IMR-90 (cell line): ENCODE results near the gene PIGP. TPM values are rescaled to one million over a fixed set of nuclear protein-coding genes. Genes with fewer than 3 reads are reported as not detected.
"Not testable (repeated sequence)": the region's sequence is repeated elsewhere in the genome, so short reads cannot be mapped to it uniquely, and the experiment has no call there.

Experiments used
- ATAC-seq: fragments of 200-7000 bp; cut with Tn5 transposase; 2 replicates; pipeline ENCODE4 v1.9.1; 2020; ENCODE audit warnings: low read depth, mild to moderate bottlenecking, moderate library complexity
- BruUV-seq: library from RNA; stranded (reverse); fragments of 400-500 nt; replicated peaks from 2 replicates; lab custom pipeline; 2021; lab: Mats Ljungman, UMichigan
- CTCF ChIA-PET: fragments of 300-600 bp; formaldehyde crosslinking; extraction: SDS; loops from one replicate; lab custom pipeline; 2021; ENCODE audit warnings: antibody characterized with exemption; lab: Yijun Ruan, JAX
- POLR2A ChIA-PET: fragments of 300-600 bp; sonication (Branson Sonifier 250); formaldehyde crosslinking; loops from one replicate; lab custom pipeline; 2022; ENCODE audit warnings: antibody characterized with exemption; ENCODE audit not compliant: unreplicated experiment; lab: Charles Lee
- DNase-seq: peaks from one replicate; pipeline ENCODE4 v3.0.0; 2013
- H2AFZ ChIP-seq: replicated peaks from 2 replicates; pipeline ENCODE3; 2013; ENCODE audit warnings: low read length, mild to moderate bottlenecking; ENCODE audit not compliant: poor library complexity
- H2AK5ac ChIP-seq: 2 replicates; pipeline ENCODE4 v1.6.1; 2013; ENCODE audit warnings: low read depth, low read length, inconsistent platforms
- H2AK9ac ChIP-seq: replicated peaks from 2 replicates; pipeline ENCODE3; 2013; ENCODE audit warnings: mild to moderate bottlenecking, low read depth, low read length, moderate library complexity; ENCODE audit not compliant: poor library complexity
- H2BK120ac ChIP-seq: 2 replicates; pipeline ENCODE4 v1.6.1; 2013; ENCODE audit warnings: low read depth, low read length, inconsistent platforms
- H2BK15ac ChIP-seq: 3 replicates; pipeline ENCODE4 v1.6.1; 2013; ENCODE audit warnings: low read depth, low read length, inconsistent platforms
- H2BK20ac ChIP-seq: 2 replicates; pipeline ENCODE4 v1.6.1; 2013; ENCODE audit warnings: low read depth, mild to moderate bottlenecking, inconsistent platforms, low read length, moderate library complexity
- H2BK5ac ChIP-seq: 2 replicates; pipeline ENCODE4 v1.6.1; 2013; ENCODE audit warnings: mild to moderate bottlenecking, low read depth, low read length, inconsistent platforms; ENCODE audit not compliant: poor library complexity, severe bottlenecking
- H3K14ac ChIP-seq: replicated peaks from 2 replicates; pipeline ENCODE4 v1.6.1; 2013; ENCODE audit warnings: low read depth, low read length, inconsistent platforms
- H3K18ac ChIP-seq: 2 replicates; pipeline ENCODE4 v1.6.1; 2013; ENCODE audit warnings: low read depth, low read length, control low read depth
- H3K23ac ChIP-seq: 2 replicates; pipeline ENCODE4 v1.6.1; 2013; ENCODE audit warnings: low read depth, low read length, inconsistent platforms
- H3K27ac ChIP-seq: 2 replicates; pipeline ENCODE4 v1.5.1; 2013; ENCODE audit warnings: mild to moderate bottlenecking, control low read depth, low read length; ENCODE audit not compliant: insufficient read depth
- H3K27me3 ChIP-seq: 2 replicates; pipeline ENCODE4 v1.6.1; 2013; ENCODE audit warnings: low read length; ENCODE audit not compliant: control insufficient read depth, insufficient read depth
- H3K36me3 ChIP-seq: 2 replicates; pipeline ENCODE4 v1.6.1; 2013; ENCODE audit warnings: low read length, mixed read lengths; ENCODE audit not compliant: control insufficient read depth, insufficient read depth
- H3K4ac ChIP-seq: 2 replicates; pipeline ENCODE4 v1.6.1; 2013; ENCODE audit warnings: low read depth, low read length, inconsistent platforms
- H3K4me1 ChIP-seq: 2 replicates; pipeline ENCODE4 v1.6.1; 2013; ENCODE audit warnings: low read length, mixed read lengths; ENCODE audit not compliant: control insufficient read depth, insufficient read depth
- H3K4me2 ChIP-seq: 2 replicates; pipeline ENCODE4 v1.6.1; 2013; ENCODE audit warnings: low read depth, mild to moderate bottlenecking, control low read depth, low read length, moderate library complexity
- H3K4me3 ChIP-seq: 2 replicates; pipeline ENCODE4 v1.5.1; 2013; ENCODE audit warnings: low read depth, mild to moderate bottlenecking, control low read depth, low read length, moderate library complexity; ENCODE audit not compliant: insufficient read depth
- H3K56ac ChIP-seq: 2 replicates; pipeline ENCODE4 v1.6.1; 2013; ENCODE audit warnings: low read length, inconsistent platforms; ENCODE audit not compliant: insufficient read depth; ENCODE audit errors: extremely low read depth
- H3K79me1 ChIP-seq, 2 experiments: 2 replicates each; pipeline ENCODE4 v1.6.1; 2013; ENCODE audit warnings: low read length in 2 of 2, inconsistent platforms in 1 of 2, low read depth in 1 of 2
- H3K9ac ChIP-seq: 2 replicates; pipeline ENCODE4 v1.6.1; 2013; ENCODE audit warnings: low read depth, low read length, control low read depth
- H3K9me1 ChIP-seq: 2 replicates; pipeline ENCODE4 v1.6.1; 2013; ENCODE audit warnings: low read length, inconsistent platforms; ENCODE audit not compliant: insufficient read depth
- H3K9me3 ChIP-seq: 2 replicates; pipeline ENCODE4 v1.6.1; 2013; ENCODE audit warnings: low read length; ENCODE audit not compliant: control insufficient read depth, insufficient read depth
- H4K20me1 ChIP-seq: 2 replicates; pipeline ENCODE4 v1.6.1; 2013; ENCODE audit warnings: low read length, inconsistent platforms; ENCODE audit not compliant: insufficient read depth
- H4K5ac ChIP-seq: 2 replicates; pipeline ENCODE4 v1.6.1; 2013; ENCODE audit warnings: mild to moderate bottlenecking, low read depth, low read length, control low read depth
- H4K8ac ChIP-seq, 2 experiments: 2 replicates each; pipeline ENCODE4 v1.6.1; 2013; ENCODE audit warnings: low read depth in 2 of 2, low read length in 2 of 2, control low read depth in 1 of 2, inconsistent platforms in 1 of 2
- H4K91ac ChIP-seq: 2 replicates; pipeline ENCODE4 v1.6.1; 2013; ENCODE audit warnings: low read depth, low read length, inconsistent platforms; ENCODE audit not compliant: insufficient read depth
- CEBPB ChIP-seq: IDR thresholded peaks from 2 replicates; pipeline ENCODE4 v1.6.1; 2012; ENCODE audit warnings: low read depth, low read length, improper control_type of control experiment
- CHD1 ChIP-seq: IDR thresholded peaks from 2 replicates; pipeline ENCODE4 v1.6.1; 2012; ENCODE audit warnings: low read depth, low read length, improper control_type of control experiment
- NFE2L2 ChIP-seq: fragments of 150-350 bp; IDR thresholded peaks from 2 replicates; pipeline ENCODE4 v1.6.1; 2016; ENCODE audit warnings: low read depth, mild to moderate bottlenecking, low read length
- RAD21 ChIP-seq: IDR thresholded peaks from 2 replicates; pipeline ENCODE4 v1.6.1; 2012; ENCODE audit warnings: low read length, improper control_type of control experiment
- RCOR1 ChIP-seq: IDR thresholded peaks from 2 replicates; pipeline ENCODE4 v1.6.1; 2012; ENCODE audit warnings: mild to moderate bottlenecking, low read length, improper control_type of control experiment; ENCODE audit not compliant: insufficient replicate concordance
- SMC3 ChIP-seq: fragments of 150-350 bp; IDR thresholded peaks from 2 replicates; pipeline ENCODE4 v1.6.1; 2016; ENCODE audit warnings: low read depth, mild to moderate bottlenecking, antibody characterized with exemption, low read length, moderate library complexity
- USF2 ChIP-seq: fragments of 150-350 bp; IDR thresholded peaks from 2 replicates; pipeline ENCODE4 v1.6.1; 2017; ENCODE audit warnings: mild to moderate bottlenecking, antibody characterized with exemption, low read length, low read depth
- WGBS, 2 experiments: methylation state at CpG; one replicate each; pipeline versions ENCODE4 v1.1.5 to v1.1.7; 2013; ENCODE audit warnings: missing lambda C conversion rate in 2 of 2; ENCODE audit not compliant: insufficient read length in 1 of 2; ENCODE audit errors: extremely low coverage in 2 of 2; 5-methylcytosine and 5-hydroxymethylcytosine counted together
- dilution Hi-C: fragments of 300-500 bp; cut with HindIII; formaldehyde crosslinking; loops from one replicate; pipeline ENCODE4 v1.14.3; 2018; ENCODE audit warnings: low sequenced_read_pairs; ENCODE audit not compliant: unreplicated experiment
- in situ Hi-C: fragments of 300-500 bp; cut with MboI; formaldehyde crosslinking; loops from 3 replicates; pipeline ENCODE4 v1.14.3; 2019; ENCODE audit warnings: low sequenced_read_pairs, inconsistent platforms, mixed read lengths
- intact Hi-C: fragments of 100-400 bp; cut with micrococcal nuclease; formaldehyde crosslinking; loops from 2 replicates; pipeline ENCODE4 v1.10.0; 2022
- polyA plus RNA-seq, 3 experiments: library from polyadenylated mRNA; depleted of rRNA; stranded (reverse); fragments of >200 nt; gene quantifications; 2 replicates each; pipeline ENCODE4 v1.2.3, GENCODE V29; 2012; ENCODE audit warnings: low replicate concordance in 1 of 3
- total RNA-seq: library from RNA; depleted of rRNA; stranded (reverse); fragments of >200 nt; gene quantifications from 2 replicates; pipeline ENCODE4 v1.2.3, GENCODE V29; 2012

The PIGP gene
- total and polyA plus RNA-seq, 2 of the 4 experiments (the other 2 are of a cell fraction), result 4.1 to 15.4 TPM

- Histone ChIP-seq H3K27me3 (no peaks in the 10 kb centered on the region), H3K79me1 (peaks cover 0 to 4% of the 10 kb centered on the region in 2 experiments; a peak in 1 of 4 replicates), H3K18ac (no peak overlapping the region), H2BK120ac (no peak overlapping the region), H4K8ac (no peak overlapping the region), H2BK15ac (no peak overlapping the region), H3K9me3 (no peaks in the 10 kb centered on the region), H4K5ac (no peak overlapping the region), H2BK20ac (no peak overlapping the region), H4K20me1 (peaks cover 4% of the 10 kb centered on the region; the same call in 1 of the 2 replicates), H4K91ac (no peak overlapping the region), H3K36me3 (no peaks in the 10 kb centered on the region), H2AK9ac (no peak overlapping the region), H3K4me1 (peaks cover 5% of the 10 kb centered on the region), H3K56ac (no peak overlapping the region), H3K27ac (no peak overlapping the region), H3K23ac (no peak overlapping the region), H2BK5ac (no peak overlapping the region), H3K9ac (no peak overlapping the region), H3K4me3 (no peak overlapping the region), H3K4ac (no peak overlapping the region), H3K9me1 (peaks cover 4% of the 10 kb centered on the region), H2AFZ (no peak overlapping the region), H3K4me2 (no peak overlapping the region), H2AK5ac (no peak overlapping the region), H3K14ac (no peak overlapping the region)
- intact Hi-C loops, result no loop called here
- CTCF ChIA-PET, result no interaction called here
- WGBS, 2 experiments, result 33% methylated on average over 1 of the region's 2 CpGs; no CpG with 5 or more reads in 1 of the 2 experiments
- TF ChIP-seq CHD1, result no peak
- no peak for TF ChIP-seq CEBPB
- TF ChIP-seq RCOR1, result no peak
- TF ChIP-seq NFE2L2, result no peak
- TF ChIP-seq USF2, result no peak
- TF ChIP-seq RAD21, result no peak
- no peak for TF ChIP-seq SMC3
- no TSS peak for BruUV-seq
- DNase-seq, result no peak
- dilution Hi-C loops, result no loop called here
- POLR2A ChIA-PET, result no interaction called here
- ATAC-seq, result no peak
- in situ Hi-C loops, result no loop called here
Observed at GRCh38 chr21:37055271-37055855, 17.5 kb downstream of the PIGP start.

GRCh38 chr21:37049741-37050140, 23.1 kb downstream of the PIGP start:
- in situ Hi-C loops, BruUV-seq, CTCF ChIA-PET, H3K14ac ChIP-seq, H2BK5ac ChIP-seq, H4K8ac ChIP-seq, H3K27ac ChIP-seq, POLR2A ChIA-PET, H4K91ac ChIP-seq, H3K9me1 ChIP-seq, H4K5ac ChIP-seq, H3K27me3 ChIP-seq, H3K79me1 ChIP-seq, H2BK15ac ChIP-seq, H3K18ac ChIP-seq, H2AK9ac ChIP-seq, H3K4me1 ChIP-seq, H3K4ac ChIP-seq, intact Hi-C loops, H2AK5ac ChIP-seq, H3K36me3 ChIP-seq, H2BK20ac ChIP-seq, H2BK120ac ChIP-seq, dilution Hi-C loops, H3K9me3 ChIP-seq, H4K20me1 ChIP-seq, DNase-seq, H3K4me2 ChIP-seq, H2AFZ ChIP-seq, H3K4me3 ChIP-seq, H3K23ac ChIP-seq, H3K9ac ChIP-seq, H3K56ac ChIP-seq, ATAC-seq: not testable (repeated sequence)
- WGBS, 2 experiments, result no CpG with 5 or more reads among the region's 3 CpGs
